Lower leg skin (tissue), 3 donors: Measurements from ENCODE around the gene KCNS1.

Source experiments
- POLR2A ChIP-seq, 2 donors: fragments of 450-650 bp; IDR thresholded peaks; one replicate each; pipeline ENCODE4 v1.6.1; 2016 to 2017; ENCODE audit warnings: antibody characterized with exemption in 2 of 2, mild to moderate bottlenecking in 1 of 2, moderate library complexity in 1 of 2
- TF ChIP-seq, protein P1 (sequence below), 3 donors: fragments of 450-650 bp; IDR thresholded peaks; one replicate each; pipeline ENCODE4 v1.5.1; 2016; ENCODE audit warnings: antibody characterized with exemption in 3 of 3, mild to moderate bottlenecking in 3 of 3, moderate library complexity in 2 of 3

DNA sequence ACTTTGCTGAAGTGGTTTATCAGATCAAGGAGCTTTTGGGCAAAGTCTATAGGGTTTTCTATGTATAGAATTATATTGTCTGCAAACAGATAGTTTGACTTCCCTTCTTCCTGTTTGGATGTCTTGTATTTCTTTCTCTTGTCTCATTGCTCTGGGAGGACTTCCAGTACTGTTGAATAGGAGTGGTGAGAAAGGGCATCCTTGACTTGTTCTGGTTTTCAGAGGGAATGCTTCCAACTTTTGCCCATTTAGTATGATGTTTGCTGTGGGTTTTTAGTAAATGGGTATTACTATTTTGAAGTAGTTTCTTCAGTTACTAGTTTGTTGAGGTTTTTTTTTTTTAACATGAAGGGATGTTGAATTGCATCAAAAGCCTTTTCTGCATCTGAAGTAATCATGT is 36.1 kb downstream of the KCNS1 start:
- TF ChIP-seq, protein P1, sequence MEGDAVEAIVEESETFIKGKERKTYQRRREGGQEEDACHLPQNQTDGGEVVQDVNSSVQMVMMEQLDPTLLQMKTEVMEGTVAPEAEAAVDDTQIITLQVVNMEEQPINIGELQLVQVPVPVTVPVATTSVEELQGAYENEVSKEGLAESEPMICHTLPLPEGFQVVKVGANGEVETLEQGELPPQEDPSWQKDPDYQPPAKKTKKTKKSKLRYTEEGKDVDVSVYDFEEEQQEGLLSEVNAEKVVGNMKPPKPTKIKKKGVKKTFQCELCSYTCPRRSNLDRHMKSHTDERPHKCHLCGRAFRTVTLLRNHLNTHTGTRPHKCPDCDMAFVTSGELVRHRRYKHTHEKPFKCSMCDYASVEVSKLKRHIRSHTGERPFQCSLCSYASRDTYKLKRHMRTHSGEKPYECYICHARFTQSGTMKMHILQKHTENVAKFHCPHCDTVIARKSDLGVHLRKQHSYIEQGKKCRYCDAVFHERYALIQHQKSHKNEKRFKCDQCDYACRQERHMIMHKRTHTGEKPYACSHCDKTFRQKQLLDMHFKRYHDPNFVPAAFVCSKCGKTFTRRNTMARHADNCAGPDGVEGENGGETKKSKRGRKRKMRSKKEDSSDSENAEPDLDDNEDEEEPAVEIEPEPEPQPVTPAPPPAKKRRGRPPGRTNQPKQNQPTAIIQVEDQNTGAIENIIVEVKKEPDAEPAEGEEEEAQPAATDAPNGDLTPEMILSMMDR (IDR thresholded peaks at IDR 0.05) = no peak
- TF ChIP-seq POLR2A (IDR thresholded peaks at IDR 0.05) = no peak
